GM21423 (cell line): ENCODE data around the gene NOTCH4.

Experiments used
- ATAC-seq: cut with Tn5 transposase; IDR thresholded peaks from one replicate; pipeline ENCODE4 v1.9.1; 2021; ENCODE audit warnings: mild to moderate bottlenecking, moderate library complexity; ENCODE audit not compliant: unreplicated experiment

Gene NOTCH4

DNA sequence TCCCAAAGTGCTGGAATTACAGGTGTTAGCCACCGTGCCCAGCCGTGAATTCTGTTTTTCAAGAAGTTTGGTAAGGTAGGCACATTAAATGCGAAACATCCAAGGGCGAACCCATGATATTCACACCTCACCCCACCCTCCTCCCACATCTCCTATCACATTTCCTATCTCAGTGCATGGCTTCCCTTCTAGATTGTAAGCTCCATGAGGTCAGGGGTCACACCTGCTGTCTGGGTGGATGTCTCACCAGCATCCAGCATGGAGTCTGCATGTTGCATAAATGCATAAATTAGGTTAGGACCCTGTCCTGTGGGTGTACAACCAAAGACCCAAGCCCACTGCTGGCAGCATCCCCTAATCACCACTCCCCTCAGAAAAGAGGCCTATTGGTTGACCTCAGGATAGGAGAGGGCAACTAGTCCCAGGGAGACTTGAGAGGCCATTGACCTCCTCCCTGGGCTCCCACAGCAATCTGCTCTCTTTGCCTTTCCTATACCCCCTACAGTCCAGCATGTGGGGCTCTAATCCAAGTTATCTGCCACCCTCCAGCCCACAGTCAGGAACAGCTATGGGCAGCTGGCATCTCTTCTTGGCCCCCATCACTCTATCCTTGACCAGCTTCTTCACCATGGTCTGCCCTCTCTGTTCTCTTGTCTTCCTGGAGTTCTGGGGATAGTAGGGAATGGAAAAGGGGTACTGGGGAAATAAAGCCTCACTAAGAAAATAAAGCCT is 76.3 kb downstream of the NOTCH4 start:
- no peak for ATAC-seq

DNA sequence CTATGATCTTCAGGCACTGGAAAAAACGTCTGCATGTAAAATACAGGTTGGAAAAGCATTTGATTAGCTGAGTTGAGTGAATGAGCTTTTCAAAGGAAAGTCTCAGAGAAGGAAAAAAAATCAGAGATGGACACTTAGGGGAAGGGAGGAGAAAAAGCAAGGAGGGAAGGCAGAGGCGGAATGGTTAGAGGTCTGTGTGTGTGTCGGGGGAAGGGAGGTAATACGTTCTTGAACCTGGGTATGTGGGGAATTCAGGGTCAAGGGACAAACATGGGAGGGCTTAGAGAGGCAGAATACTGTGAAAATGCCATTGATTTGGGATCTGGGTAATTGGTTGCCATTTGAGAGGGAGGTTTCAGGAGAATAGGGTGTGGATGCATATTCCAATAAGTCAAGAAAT is 77.2 kb downstream of the NOTCH4 start:
- ATAC-seq: no peak

DNA sequence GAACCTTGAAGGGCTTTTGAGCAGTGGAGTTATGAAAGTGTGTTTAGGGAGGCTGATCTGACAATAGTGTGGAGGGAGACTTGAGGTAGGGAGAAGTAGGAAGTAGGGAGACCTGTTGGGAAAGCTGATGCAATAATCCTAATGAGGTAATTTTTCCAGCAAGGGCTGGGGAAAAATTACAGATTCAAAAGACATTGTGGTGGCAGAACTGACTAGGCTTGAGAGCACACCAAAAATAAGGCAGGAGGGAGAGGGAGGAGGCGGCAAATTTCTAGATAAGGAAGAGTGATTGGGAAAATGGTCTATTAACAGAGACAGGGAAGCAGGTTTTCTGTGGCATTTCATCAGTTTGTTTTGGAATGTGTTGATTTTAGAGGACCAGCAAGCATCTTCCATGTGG is 77.6 kb downstream of the NOTCH4 start:
- no peak for ATAC-seq
